Mucosa of rectum (tissue), 2 donors: ENCODE data around the gene OXA1L.
A peak's percentile ranks its signal among the peaks of the same experiment; 100 is the strongest.

Experiments used
- H3K27ac ChIP-seq, 2 donors: one replicate each; pipeline ENCODE4 v1.7.0; 2013; ENCODE audit warnings: inconsistent platforms in 2 of 2, low read depth in 2 of 2, low read length in 2 of 2
- H3K27me3 ChIP-seq, 2 donors: one replicate each; pipeline ENCODE4 v1.7.0; 2013; ENCODE audit warnings: low read length in 2 of 2; ENCODE audit not compliant: control insufficient read depth in 2 of 2, insufficient read depth in 2 of 2
- H3K36me3 ChIP-seq, 2 donors: one replicate each; pipeline ENCODE4 v1.7.0; 2013; ENCODE audit warnings: low read length in 2 of 2; ENCODE audit not compliant: control insufficient read depth in 2 of 2, insufficient read depth in 2 of 2
- H3K4me1 ChIP-seq, 2 donors: one replicate each; pipeline ENCODE4 v1.7.0; 2013; ENCODE audit warnings: low read length in 2 of 2, mild to moderate bottlenecking in 1 of 2; ENCODE audit not compliant: control insufficient read depth in 2 of 2, insufficient read depth in 2 of 2
- H3K4me3 ChIP-seq, 2 donors: one replicate each; pipeline ENCODE4 v1.7.0; 2013; ENCODE audit warnings: low read length in 2 of 2
- H3K9ac ChIP-seq, 2 donors: one replicate each; pipeline ENCODE4 v1.7.0; 2013; ENCODE audit warnings: low read length in 2 of 2, low read depth in 1 of 2, mild to moderate bottlenecking in 1 of 2
- H3K9me3 ChIP-seq, 2 donors: one replicate each; pipeline ENCODE4 v1.7.0; 2013; ENCODE audit warnings: low read length in 2 of 2; ENCODE audit not compliant: control insufficient read depth in 2 of 2
- donor health status: healthy.
- donor health status: Normal muscosa, but diverticular disease.

Gene OXA1L

GRCh38 chr14:22808388-22809209 is 42.1 kb downstream of the OXA1L start:
- H3K9me3 ChIP-seq = no peaks in the 10 kb centered on the region
- no peak overlapping the region for H3K9ac ChIP-seq
- no peaks in the 10 kb centered on the region for H3K36me3 ChIP-seq
- H3K4me3 ChIP-seq = no peak overlapping the region
- no peak overlapping the region for H3K27ac ChIP-seq
- no peaks in the 10 kb centered on the region for H3K27me3 ChIP-seq
- H3K4me1 ChIP-seq = peaks cover 0 to 2% of the 10 kb centered on the region in 2 donors

- Histone ChIP-seq H3K9ac (no peak overlapping the region), H3K4me3 (no peak overlapping the region), H3K9me3 (no peaks in the 10 kb centered on the region), H3K27me3 (no peaks in the 10 kb centered on the region), H3K4me1 (peaks cover 5 to 12% of the 10 kb centered on the region in 2 donors), H3K27ac (no peak overlapping the region), H3K36me3 (no peaks in the 10 kb centered on the region)
Measured at GRCh38 chr14:22811722-22812121, 45.2 kb downstream of the OXA1L start.

- Histone ChIP-seq H3K36me3 (no peaks in the 10 kb centered on the region), H3K27ac (no peak overlapping the region), H3K9ac (no peak overlapping the region), H3K4me1 (peaks cover 5 to 10% of the 10 kb centered on the region in 2 donors), H3K27me3 (no peaks in the 10 kb centered on the region), H3K4me3 (peak overlapping the region in 1 of 2 donors; percentile 31), H3K9me3 (no peaks in the 10 kb centered on the region)
Measured at GRCh38 chr14:22812744-22813143, 46.3 kb downstream of the OXA1L start.

- Histone ChIP-seq H3K4me3 (no peak overlapping the region), H3K27ac (no peak overlapping the region), H3K9ac (no peak overlapping the region), H3K4me1 (peaks cover 5 to 10% of the 10 kb centered on the region in 2 donors), H3K27me3 (no peaks in the 10 kb centered on the region), H3K36me3 (no peaks in the 10 kb centered on the region), H3K9me3 (no peaks in the 10 kb centered on the region)
Measured at GRCh38 chr14:22813145-22813544, 46.7 kb downstream of the OXA1L start.

GRCh38 chr14:22814373-22814772 is 47.9 kb downstream of the OXA1L start:
- H3K4me3 ChIP-seq = peak overlapping the region in 1 of 2 donors; percentile 61
- H3K9ac ChIP-seq = no peak overlapping the region
- no peaks in the 10 kb centered on the region for H3K36me3 ChIP-seq
- peak overlapping the region in 1 of 2 donors; percentile 49 for H3K27ac ChIP-seq
- no peaks in the 10 kb centered on the region for H3K27me3 ChIP-seq
- H3K9me3 ChIP-seq = no peaks in the 10 kb centered on the region
- peaks cover 9 to 11% of the 10 kb centered on the region in 2 donors for H3K4me1 ChIP-seq

GRCh38 chr14:22814941-22815713 is 48.6 kb downstream of the OXA1L start, which contains the start of gene SLC7A7:
TSS of gene SLC7A7 (minus strand) at chr14:22815435. CDS start at chr14:22813398, 2,037 bp downstream.
- H3K27ac ChIP-seq = peak within 1 kb of the TSS; percentile 49 to 61
- no peaks in the 10 kb centered on the region for H3K9me3 ChIP-seq
- peak within 1 kb of the TSS; percentile 31 to 61 for H3K4me3 ChIP-seq
- H3K9ac ChIP-seq = no peak within 1 kb of the TSS
- no peaks in the 10 kb centered on the region for H3K36me3 ChIP-seq
- H3K27me3 ChIP-seq = no peaks in the 10 kb centered on the region
- peaks cover 9 to 17% of the 10 kb centered on the region in 2 donors for H3K4me1 ChIP-seq

GRCh38 chr14:22819151-22819988 is 52.9 kb downstream of the OXA1L start:
- no peaks in the 10 kb centered on the region for H3K27me3 ChIP-seq
- peak overlapping the region; percentile 73 to 82 for H3K27ac ChIP-seq
- H3K4me1 ChIP-seq = peaks cover 20 to 25% of the 10 kb centered on the region in 2 donors
- peak overlapping the region; percentile 29 to 52 for H3K9ac ChIP-seq
- no peaks in the 10 kb centered on the region for H3K36me3 ChIP-seq
- no peaks in the 10 kb centered on the region for H3K9me3 ChIP-seq
- peak overlapping the region; percentile 32 to 66 for H3K4me3 ChIP-seq

- no peak overlapping the region for H3K27ac ChIP-seq
Measured at GRCh38 chr14:22820731-22821130, 54.2 kb downstream of the OXA1L start.

GRCh38 chr14:22821193-22822015 is 54.9 kb downstream of the OXA1L start:
- no peaks in the 10 kb centered on the region for H3K27me3 ChIP-seq
- H3K9me3 ChIP-seq = no peaks in the 10 kb centered on the region
- H3K36me3 ChIP-seq = no peaks in the 10 kb centered on the region
- H3K27ac ChIP-seq = no peak overlapping the region
- peaks cover 15% of the 10 kb centered on the region in 2 donors for H3K4me1 ChIP-seq
- no peak overlapping the region for H3K4me3 ChIP-seq
- no peak overlapping the region for H3K9ac ChIP-seq

More at GRCh38 chr14:22820731-22821130, 54.2 kb downstream of the OXA1L start:
- peaks cover 15% of the 10 kb centered on the region in 2 donors for H3K4me1 ChIP-seq
- no peak overlapping the region for H3K4me3 ChIP-seq
- H3K9ac ChIP-seq = no peak overlapping the region
- no peaks in the 10 kb centered on the region for H3K36me3 ChIP-seq
- H3K9me3 ChIP-seq = no peaks in the 10 kb centered on the region
- H3K27me3 ChIP-seq = no peaks in the 10 kb centered on the region
